H9 (cell line): ENCODE data around the gene DYNC1H1. TPM values are rescaled to one million over a fixed set of nuclear protein-coding genes. Genes with fewer than 3 reads are reported as not detected.

Source experiments
- DNase-seq: peaks from one replicate; pipeline ENCODE4 v3.0.0-alpha.2; 2017
- H2AFZ ChIP-seq: one replicate; pipeline ENCODE4 v1.6.1; 2013; ENCODE audit warnings: mild to moderate bottlenecking, low read length, control low read depth, moderate library complexity
- H2AK5ac ChIP-seq: 2 replicates; pipeline ENCODE4 v1.6.1; 2013; ENCODE audit warnings: low read length, control low read depth, mixed read lengths; ENCODE audit not compliant: insufficient read length
- H2BK120ac ChIP-seq: one replicate; pipeline ENCODE4 v1.6.1; 2013; ENCODE audit warnings: low read depth, mild to moderate bottlenecking, low read length, control low read depth, inconsistent platforms; ENCODE audit not compliant: poor library complexity, severe bottlenecking
- H2BK12ac ChIP-seq: 2 replicates; pipeline ENCODE4 v1.6.1; 2013; ENCODE audit warnings: low read length, control low read depth, mixed read lengths, low read depth; ENCODE audit not compliant: insufficient read length
- H2BK15ac ChIP-seq: 2 replicates; pipeline ENCODE4 v1.6.1; 2013; ENCODE audit warnings: low read depth, low read length, control low read depth
- H2BK20ac ChIP-seq: one replicate; pipeline ENCODE4 v1.6.1; 2013; ENCODE audit warnings: low read depth, mild to moderate bottlenecking, low read length, control low read depth, inconsistent platforms; ENCODE audit not compliant: poor library complexity, severe bottlenecking
- H2BK5ac ChIP-seq: 2 replicates; pipeline ENCODE4 v1.6.1; 2013; ENCODE audit warnings: low read length, control low read depth, mixed read lengths; ENCODE audit not compliant: insufficient read length
- H3K14ac ChIP-seq: 2 replicates; pipeline ENCODE4 v1.6.1; 2013; ENCODE audit warnings: low read length, control low read depth; ENCODE audit not compliant: insufficient read depth
- H3K18ac ChIP-seq: 2 replicates; pipeline ENCODE4 v1.6.1; 2013; ENCODE audit warnings: low read depth, mild to moderate bottlenecking, mixed read lengths, low read length, control low read depth; ENCODE audit not compliant: insufficient read length
- H3K23ac ChIP-seq: 2 replicates; pipeline ENCODE4 v1.6.1; 2013; ENCODE audit warnings: low read length, control low read depth, mixed read lengths, low read depth; ENCODE audit not compliant: insufficient read length
- H3K23me2 ChIP-seq: 2 replicates; pipeline ENCODE4 v1.6.1; 2013; ENCODE audit warnings: low read depth, mild to moderate bottlenecking, mixed read lengths, low read length, control low read depth; ENCODE audit not compliant: insufficient read length, poor library complexity, severe bottlenecking
- H3K27ac ChIP-seq: 2 replicates; pipeline ENCODE4 v1.5.1; 2013; ENCODE audit warnings: low read length, control low read depth, mixed read lengths, low read depth; ENCODE audit not compliant: insufficient read length
- H3K27me3 ChIP-seq: 2 replicates; pipeline ENCODE4 v1.6.1; 2013; ENCODE audit warnings: low read length, control low read depth, inconsistent platforms; ENCODE audit not compliant: insufficient read depth
- H3K4ac ChIP-seq: 2 replicates; pipeline ENCODE4 v1.6.1; 2013; ENCODE audit warnings: low read depth, mild to moderate bottlenecking, control low read depth, inconsistent platforms, low read length, moderate library complexity
- H3K4me1 ChIP-seq: 2 replicates; pipeline ENCODE4 v1.6.1; 2013; ENCODE audit warnings: low read length, control low read depth, inconsistent platforms; ENCODE audit not compliant: insufficient read depth
- H3K4me2 ChIP-seq: 2 replicates; pipeline ENCODE4 v1.6.1; 2013; ENCODE audit warnings: low read length, control low read depth, mixed read lengths; ENCODE audit not compliant: insufficient read length, insufficient read depth
- H3K56ac ChIP-seq: 2 replicates; pipeline ENCODE4 v1.6.1; 2013; ENCODE audit warnings: low read depth, mild to moderate bottlenecking, mixed read lengths, low read length, control low read depth; ENCODE audit not compliant: insufficient read length
- H3K79me1 ChIP-seq: 2 replicates; pipeline ENCODE4 v1.6.1; 2013; ENCODE audit warnings: low read depth, mild to moderate bottlenecking, moderate library complexity, low read length, control low read depth, inconsistent platforms; ENCODE audit not compliant: insufficient read depth, poor library complexity, severe bottlenecking
- H3K79me2 ChIP-seq: 2 replicates; pipeline ENCODE4 v1.6.1; 2013; ENCODE audit warnings: low read length, control low read depth, inconsistent platforms; ENCODE audit not compliant: insufficient read depth
- H3K9ac ChIP-seq: 2 replicates; pipeline ENCODE4 v1.6.1; 2013; ENCODE audit warnings: low read length, control low read depth, mixed read lengths; ENCODE audit not compliant: insufficient read length; ENCODE audit errors: extremely low read depth
- H3K9me3 ChIP-seq: one replicate; pipeline ENCODE4 v1.6.1; 2013; ENCODE audit warnings: low read depth, low read length, inconsistent platforms; ENCODE audit not compliant: control insufficient read depth
- H3T11ph ChIP-seq: one replicate; pipeline ENCODE4 v1.6.1; 2013; ENCODE audit warnings: mild to moderate bottlenecking, low read length, control low read depth, inconsistent platforms
- H4K20me1 ChIP-seq: one replicate; pipeline ENCODE4 v1.6.1; 2013; ENCODE audit not compliant: control insufficient read depth, insufficient read length, insufficient read depth
- H4K5ac ChIP-seq: 2 replicates; pipeline ENCODE4 v1.6.1; 2013; ENCODE audit warnings: low read depth, mild to moderate bottlenecking, mixed read lengths, low read length, control low read depth; ENCODE audit not compliant: insufficient read length
- H4K8ac ChIP-seq: replicated peaks from 2 replicates; pipeline ENCODE4 v1.6.1; 2013; ENCODE audit warnings: low read length, control low read depth, mixed read lengths, low read depth; ENCODE audit not compliant: insufficient read length
- H4K91ac ChIP-seq: 2 replicates; pipeline ENCODE4 v1.6.1; 2013; ENCODE audit warnings: low read depth, mild to moderate bottlenecking, moderate library complexity, mixed read lengths, low read length, control low read depth; ENCODE audit not compliant: insufficient read length
- H3K27ac Mint-ChIP-seq, 3 experiments: 2 replicates in 2 of 3; 3 replicates in 1 of 3; pipeline ENCODE4 v1.8.0; 2020 to 2021; ENCODE audit warnings: mixed read lengths in 3 of 3, mild to moderate bottlenecking in 1 of 3, moderate library complexity in 1 of 3
- H3K27me3 Mint-ChIP-seq: 2 replicates; pipeline ENCODE4 v1.8.0; 2021; ENCODE audit warnings: low read depth, mild to moderate bottlenecking, moderate library complexity, mixed read lengths
- H3K36me3 Mint-ChIP-seq, 3 experiments: 2 replicates in 2 of 3; 3 replicates in 1 of 3; pipeline ENCODE4 v1.8.0; 2020 to 2021; ENCODE audit warnings: low read depth in 3 of 3, mixed read lengths in 3 of 3; ENCODE audit not compliant: insufficient read depth in 1 of 3
- H3K4me1 Mint-ChIP-seq, 2 experiments: 2 replicates each; pipeline ENCODE4 v1.8.0; 2020; ENCODE audit warnings: mixed read lengths in 2 of 2
- H3K4me3 Mint-ChIP-seq, 2 experiments: 2 replicates in 1 of 2; 3 replicates in 1 of 2; pipeline ENCODE4 v1.8.0; 2020 to 2021; ENCODE audit warnings: mild to moderate bottlenecking in 2 of 2, mixed read lengths in 2 of 2, moderate library complexity in 1 of 2
- H3K9me3 Mint-ChIP-seq, 2 experiments: 2 replicates in 1 of 2; 3 replicates in 1 of 2; pipeline ENCODE4 v1.8.0; 2020; ENCODE audit warnings: mild to moderate bottlenecking in 2 of 2, mixed read lengths in 2 of 2, moderate library complexity in 1 of 2
- CTCF ChIP-seq: fragments of 200-600 bp; sonication (generic); conservative IDR thresholded peaks from 3 replicates; pipeline ENCODE4 v1.8.0; 2021; ENCODE audit warnings: antibody characterized with exemption, mild to moderate bottlenecking
- WGBS: extraction: QIAGEN DNeasy Blood & Tissue Kit; methylation state at CpG from one replicate; pipeline ENCODE4 v1.1.7; 2013; ENCODE audit warnings: missing lambda C conversion rate, low lambda C conversion rate, mixed read lengths; ENCODE audit not compliant: insufficient read length; ENCODE audit errors: extremely low coverage; 5-methylcytosine and 5-hydroxymethylcytosine counted together
- total RNA-seq: library from RNA; stranded (reverse); gene quantifications from 2 replicates; pipeline ENCODE4 v1.2.1, GENCODE V29; 2021

Gene DYNC1H1
- total RNA-seq, 1 experiment from 2014 or later = 359 TPM

GRCh38 chr14:102103062-102103695 lies 138.8 kb downstream of the DYNC1H1 start:
- no peaks in the 10 kb centered on the region for H3K79me1 ChIP-seq
- H2BK20ac ChIP-seq = no peak overlapping the region
- no peak overlapping the region for H3K27ac ChIP-seq
- H3K27me3 ChIP-seq = no peaks in the 10 kb centered on the region
- no peaks in the 10 kb centered on the region for H3K23me2 ChIP-seq
- no peaks in the 10 kb centered on the region; a peak in 1 of 5 replicates for H3K9me3 Mint-ChIP-seq
- no peak overlapping the region for H3K27ac Mint-ChIP-seq
- no peaks in the 10 kb centered on the region for H3K79me2 ChIP-seq
- no peak overlapping the region for H3K4me2 ChIP-seq
- no peaks in the 10 kb centered on the region; the same call in 1 of the 2 replicates for H3K4me1 ChIP-seq
- H3T11ph ChIP-seq = no peak overlapping the region
- H3K4ac ChIP-seq = no peak overlapping the region
- H3K23ac ChIP-seq = no peak overlapping the region
- H3K56ac ChIP-seq = no peak overlapping the region
- H4K5ac ChIP-seq = no peak overlapping the region
- H2AFZ ChIP-seq = no peak overlapping the region
- H2BK12ac ChIP-seq = no peak overlapping the region
- no peak overlapping the region for H2BK120ac ChIP-seq
- TF ChIP-seq CTCF = no peak
- H3K14ac ChIP-seq = no peak overlapping the region
- no peak overlapping the region for H2BK15ac ChIP-seq
- no peak overlapping the region for H3K4me3 Mint-ChIP-seq
- no peaks in the 10 kb centered on the region for H4K20me1 ChIP-seq
- H2BK5ac ChIP-seq = no peak overlapping the region
- no CpG with 5 or more reads among the region's 10 CpGs for WGBS
- no peaks in the 10 kb centered on the region for H3K9me3 ChIP-seq
- H4K91ac ChIP-seq = no peak overlapping the region
- no peaks in the 10 kb centered on the region for H3K27me3 Mint-ChIP-seq
- H4K8ac ChIP-seq = no peak overlapping the region
- peaks cover 11 to 12% of the 10 kb centered on the region in 2 experiments for H3K4me1 Mint-ChIP-seq
- H3K36me3 Mint-ChIP-seq = no peaks in the 10 kb centered on the region
- H2AK5ac ChIP-seq = no peak overlapping the region
- no peak overlapping the region for H3K18ac ChIP-seq
- DNase-seq = no peak
- H3K9ac ChIP-seq = no peak overlapping the region
